NCI-H128 (cell line): ENCODE data around the gene PER1.

ENCODE experiments used
- DNase-seq: peaks from one replicate; lab custom pipeline; 2025; ENCODE audit not compliant: unreplicated experiment; lab: John Stamatoyannopoulos, UW

Gene PER1

GRCh38 chr17:8095361-8095760, 56.8 kb downstream of the PER1 start:
- no peak for DNase-seq

GRCh38 chr17:8091033-8091687, 61.0 kb downstream of the PER1 start:
- no peak for DNase-seq
